K562 (cell line): ENCODE data around the gene TUBB6. TPM values are rescaled to one million over a fixed set of nuclear protein-coding genes. Genes with fewer than 3 reads are reported as not detected.

Source experiments
- BDP1 ChIP-seq: IDR thresholded peaks from 3 replicates; pipeline ENCODE4 v1.6.1; 2011; ENCODE audit not compliant: insufficient read length, insufficient read depth
- EP300 ChIP-seq: IDR thresholded peaks from 2 replicates; pipeline ENCODE4 v1.6.1; 2012; ENCODE audit warnings: low read length, improper control_type of control experiment
- KDM4B ChIP-seq, 2 experiments: fragments of 450-650 bp in 1 of 2; sonication (generic) in 1 of 2; IDR thresholded peaks; 2 replicates each; pipeline ENCODE4 v1.6.1; 2016 to 2017; ENCODE audit warnings: borderline replicate concordance in 2 of 2, antibody characterized with exemption in 1 of 2, low read depth in 1 of 2, mild to moderate bottlenecking in 1 of 2
- PHF21A ChIP-seq: fragments of 450-650 bp; IDR thresholded peaks from 2 replicates; pipeline ENCODE4 v1.6.1; 2017; ENCODE audit warnings: low read depth, borderline replicate concordance
- TSC22D4 ChIP-seq: fragments of 450-650 bp; IDR thresholded peaks from 2 replicates; pipeline ENCODE4 v1.6.1; 2016; ENCODE audit warnings: missing genetic modification characterization, missing biosample characterization, control low read depth
- polyA plus RNA-seq, 8 experiments: library from polyadenylated mRNA; depleted of rRNA in 4 of 8; stranded (reverse) in 5 of 8; unstranded in 3 of 8; fragments of >200 nt; fragmentation: Nextera tagmentation in 2 of 8; fragmentation: Illumina TruSeq in 1 of 8; extraction: Ambion mirVana in 2 of 8; extraction: Trizol in 1 of 8; gene quantifications; 2 replicates each; pipeline versions ENCODE4 v1.2.1 to v1.2.3, GENCODE V29; 2011 to 2014; ENCODE audit warnings: inconsistent platforms in 1 of 8, missing spikeins in 1 of 8
- total RNA-seq, 7 experiments: library from RNA; depleted of rRNA in 6 of 7; stranded (reverse); fragments of >200 nt in 6 of 7; fragmentation: Illumina TruSeq in 2 of 7; extraction: Trizol in 2 of 7; gene quantifications; 2 replicates each; pipeline versions ENCODE4 v1.2.1 to v1.2.3, GENCODE V29; 2011 to 2021; ENCODE audit warnings: low replicate concordance in 1 of 7
- TF ChIP-seq, protein P1 (sequence below), 2 experiments: fragments of 450-650 bp; formaldehyde crosslinking in 1 of 2; IDR thresholded peaks; 2 replicates each; pipeline versions ENCODE4 v1.4.0 to v1.6.1; 2014 to 2020; ENCODE audit warnings: mild to moderate bottlenecking in 2 of 2, borderline replicate concordance in 1 of 2, low read depth in 1 of 2

Gene TUBB6
- total and polyA plus RNA-seq, 9 of the 15 experiments (the other 6 are each of a cell fraction or from before 2014, with no cell fraction given), result 43.9 to 404 (median 81.1) TPM

GRCh38 chr18:12318334-12318697, 10.3 kb downstream of the TUBB6 start (continued):
- TF ChIP-seq PHF21A, result no peak
- no peak for TF ChIP-seq TSC22D4 (tag)
- TF ChIP-seq, protein P1, sequence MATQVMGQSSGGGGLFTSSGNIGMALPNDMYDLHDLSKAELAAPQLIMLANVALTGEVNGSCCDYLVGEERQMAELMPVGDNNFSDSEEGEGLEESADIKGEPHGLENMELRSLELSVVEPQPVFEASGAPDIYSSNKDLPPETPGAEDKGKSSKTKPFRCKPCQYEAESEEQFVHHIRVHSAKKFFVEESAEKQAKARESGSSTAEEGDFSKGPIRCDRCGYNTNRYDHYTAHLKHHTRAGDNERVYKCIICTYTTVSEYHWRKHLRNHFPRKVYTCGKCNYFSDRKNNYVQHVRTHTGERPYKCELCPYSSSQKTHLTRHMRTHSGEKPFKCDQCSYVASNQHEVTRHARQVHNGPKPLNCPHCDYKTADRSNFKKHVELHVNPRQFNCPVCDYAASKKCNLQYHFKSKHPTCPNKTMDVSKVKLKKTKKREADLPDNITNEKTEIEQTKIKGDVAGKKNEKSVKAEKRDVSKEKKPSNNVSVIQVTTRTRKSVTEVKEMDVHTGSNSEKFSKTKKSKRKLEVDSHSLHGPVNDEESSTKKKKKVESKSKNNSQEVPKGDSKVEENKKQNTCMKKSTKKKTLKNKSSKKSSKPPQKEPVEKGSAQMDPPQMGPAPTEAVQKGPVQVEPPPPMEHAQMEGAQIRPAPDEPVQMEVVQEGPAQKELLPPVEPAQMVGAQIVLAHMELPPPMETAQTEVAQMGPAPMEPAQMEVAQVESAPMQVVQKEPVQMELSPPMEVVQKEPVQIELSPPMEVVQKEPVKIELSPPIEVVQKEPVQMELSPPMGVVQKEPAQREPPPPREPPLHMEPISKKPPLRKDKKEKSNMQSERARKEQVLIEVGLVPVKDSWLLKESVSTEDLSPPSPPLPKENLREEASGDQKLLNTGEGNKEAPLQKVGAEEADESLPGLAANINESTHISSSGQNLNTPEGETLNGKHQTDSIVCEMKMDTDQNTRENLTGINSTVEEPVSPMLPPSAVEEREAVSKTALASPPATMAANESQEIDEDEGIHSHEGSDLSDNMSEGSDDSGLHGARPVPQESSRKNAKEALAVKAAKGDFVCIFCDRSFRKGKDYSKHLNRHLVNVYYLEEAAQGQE (IDR thresholded peaks at IDR 0.05; ENCODE audit: borderline replicate concordance), result no peak
- TF ChIP-seq, protein P1 (CRISPR knock-in tag; IDR thresholded peaks at IDR 0.05; ENCODE audit: low read depth), result no peak
- TF ChIP-seq BDP1, result no peak
- TF ChIP-seq KDM4B (IDR thresholded peaks at IDR 0.05; ENCODE audit: borderline replicate concordance in 2 of 2, low read depth in 1 of 2), result no peak
- no peak for TF ChIP-seq EP300
